ENCODE results near the gene CDC14A.
"Not testable (repeated sequence)": the region's sequence is repeated elsewhere in the genome, so short reads cannot be mapped to it uniquely, and the experiment has no call there.

Gene CDC14A

GRCh38 chr1:100352267-100353070 lies at the start of gene CDC14A:
Gene CDC14A (plus strand): TSS chr1:100352506. CDS start chr1:100352955, 449 bp downstream.
- peak; percentile 72 to 81 for DNase-seq

DNA sequence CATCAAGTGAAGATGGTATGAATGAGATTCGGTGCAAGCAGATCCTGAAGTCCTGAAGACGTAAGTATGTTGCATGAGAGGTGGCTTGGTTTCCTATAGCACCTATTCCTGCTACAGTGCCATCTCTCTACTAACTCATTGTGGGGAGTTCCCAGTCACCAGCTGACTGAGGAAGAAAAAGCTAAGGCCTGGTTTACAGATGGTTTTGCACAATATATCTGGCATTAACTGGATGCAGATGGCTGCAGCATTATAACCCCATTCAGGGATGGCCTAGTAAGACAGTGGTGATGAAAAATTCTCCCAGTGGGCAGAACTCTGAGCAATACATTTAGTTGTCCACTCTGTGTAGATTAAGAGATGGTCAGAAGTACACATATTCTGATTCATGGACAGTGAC lies 49.6 kb upstream of the CDC14A start:
- DNase-seq = no peak

- no peak for DNase-seq
These were observed 48.1 kb upstream of the CDC14A start for GRCh38 chr1:100304227-100304626.

DNA sequence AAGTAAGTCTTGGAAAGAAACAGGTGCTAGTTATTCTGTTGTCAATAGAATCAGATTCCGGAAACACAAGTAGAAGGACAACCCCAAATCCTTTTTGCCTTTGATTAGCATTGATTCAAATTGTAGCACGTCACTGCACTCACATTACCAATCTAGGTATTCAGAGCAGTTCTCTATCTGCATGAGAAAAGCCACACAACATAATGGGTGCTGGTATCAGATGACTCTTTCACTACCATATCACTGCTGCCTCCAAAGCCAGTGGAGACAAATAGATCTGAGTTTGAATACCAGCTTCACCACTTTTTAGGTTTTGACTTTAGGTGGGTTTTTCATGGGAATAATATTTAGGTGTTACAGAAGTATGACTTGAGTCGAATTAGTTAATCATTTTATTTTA lies 47.4 kb upstream of the CDC14A start:
- no peak for DNase-seq

DNA sequence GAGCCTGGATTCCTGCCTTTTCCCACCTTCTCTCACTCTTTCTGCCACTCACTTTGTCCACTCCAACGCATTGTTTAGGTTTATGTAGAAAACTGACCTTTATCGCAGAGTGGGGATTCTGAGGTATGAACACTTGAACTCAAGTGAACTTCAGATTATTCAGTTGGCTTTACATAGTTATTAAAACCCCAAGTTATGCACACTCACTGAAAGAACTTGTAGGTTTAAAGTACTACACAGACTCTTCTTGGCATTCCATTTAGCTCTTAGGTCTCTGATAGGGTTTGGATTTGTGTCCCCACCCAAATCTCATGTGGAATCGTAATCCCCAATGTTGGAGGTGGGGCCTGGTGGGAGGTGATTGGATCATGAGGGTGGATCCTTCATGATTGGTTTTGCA lies 46.4 kb upstream of the CDC14A start:
- no peak for DNase-seq

- no peak for DNase-seq
These were observed 45.5 kb upstream of the CDC14A start for GRCh38 chr1:100306735-100307313.

DNA sequence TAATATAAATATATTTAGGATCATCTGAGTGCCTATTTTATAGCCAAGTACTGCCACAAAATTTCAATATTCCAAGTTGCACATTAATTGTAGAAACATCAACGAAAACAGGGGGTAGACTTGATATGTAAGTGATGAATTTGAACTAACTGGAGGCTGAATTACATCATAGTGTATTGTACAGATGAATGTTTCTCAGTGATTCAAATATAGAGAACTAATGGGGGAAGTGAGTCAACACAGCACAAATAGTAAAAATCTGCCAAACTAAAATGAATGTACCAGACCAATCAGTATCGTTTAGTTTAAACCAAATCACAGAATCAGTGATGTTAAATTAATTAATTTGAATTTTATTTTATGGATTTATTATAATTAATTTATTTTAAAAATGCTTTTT lies 43.5 kb upstream of the CDC14A start:
- no peak for DNase-seq

DNA sequence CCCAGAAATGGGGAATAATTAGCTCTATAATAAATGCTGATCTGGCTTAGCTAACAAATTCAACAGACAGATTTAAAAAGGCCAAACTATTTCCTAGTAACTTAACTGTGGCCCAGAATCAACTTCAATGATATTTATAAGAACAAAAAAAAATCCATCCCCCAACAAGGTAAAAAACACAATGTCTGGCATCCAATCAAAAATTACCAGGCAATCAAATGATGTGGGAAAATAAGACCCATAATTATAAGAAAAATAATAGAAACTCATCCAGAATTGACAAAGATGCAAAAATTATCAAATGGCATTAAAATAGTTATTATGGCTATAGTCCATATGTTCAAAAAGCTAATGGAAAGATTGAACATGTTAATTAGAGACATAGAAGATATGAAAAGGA lies 42.4 kb upstream of the CDC14A start:
- DNase-seq = no peak

GRCh38 chr1:100313382-100313781 lies 38.9 kb upstream of the CDC14A start:
- no peak for DNase-seq

- DNase-seq = no peak
These were observed 35.7 kb upstream of the CDC14A start for GRCh38 chr1:100316622-100317021.

GRCh38 chr1:100320311-100321099 lies 31.8 kb upstream of the CDC14A start:
- no peak for DNase-seq

DNA sequence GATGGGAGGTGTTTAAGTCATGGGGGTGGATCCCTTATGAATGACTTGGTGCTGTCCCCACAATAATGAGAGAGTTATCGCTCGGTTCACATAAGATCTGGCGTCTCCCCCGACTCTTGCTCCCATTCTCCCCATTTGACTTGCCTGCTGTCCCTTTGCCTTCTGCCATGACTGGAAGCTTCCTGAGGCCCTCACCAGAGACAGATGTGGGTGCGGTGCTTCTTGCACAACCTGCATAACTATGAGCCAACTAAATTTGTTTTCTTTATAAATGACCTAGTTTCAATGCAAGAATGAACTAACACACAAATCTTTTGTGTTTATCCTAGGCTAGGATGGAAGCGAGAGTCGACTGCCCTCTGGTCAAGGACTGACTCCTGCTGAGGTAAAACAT lies 31.2 kb upstream of the CDC14A start:
- DNase-seq = no peak

DNA sequence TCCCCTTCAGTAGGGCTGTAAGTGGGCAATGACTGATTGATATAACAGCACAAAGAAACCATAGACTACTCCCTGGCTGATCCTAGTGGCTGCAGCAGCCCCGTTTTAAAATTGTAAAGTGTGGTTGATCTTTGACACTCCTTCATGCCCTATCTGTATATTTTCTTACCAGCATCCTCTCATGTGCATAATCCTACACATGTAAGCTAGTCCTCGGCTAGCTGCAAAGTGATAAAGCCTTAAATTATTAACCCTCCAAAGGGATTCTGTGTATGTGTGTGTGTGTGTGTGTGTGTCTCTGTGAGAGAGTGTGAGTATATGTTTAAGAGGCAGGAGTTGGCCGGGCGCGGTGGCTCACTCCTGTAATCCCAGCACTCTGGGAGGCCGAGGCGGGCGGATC lies 30.8 kb upstream of the CDC14A start:
- DNase-seq = no peak

DNA sequence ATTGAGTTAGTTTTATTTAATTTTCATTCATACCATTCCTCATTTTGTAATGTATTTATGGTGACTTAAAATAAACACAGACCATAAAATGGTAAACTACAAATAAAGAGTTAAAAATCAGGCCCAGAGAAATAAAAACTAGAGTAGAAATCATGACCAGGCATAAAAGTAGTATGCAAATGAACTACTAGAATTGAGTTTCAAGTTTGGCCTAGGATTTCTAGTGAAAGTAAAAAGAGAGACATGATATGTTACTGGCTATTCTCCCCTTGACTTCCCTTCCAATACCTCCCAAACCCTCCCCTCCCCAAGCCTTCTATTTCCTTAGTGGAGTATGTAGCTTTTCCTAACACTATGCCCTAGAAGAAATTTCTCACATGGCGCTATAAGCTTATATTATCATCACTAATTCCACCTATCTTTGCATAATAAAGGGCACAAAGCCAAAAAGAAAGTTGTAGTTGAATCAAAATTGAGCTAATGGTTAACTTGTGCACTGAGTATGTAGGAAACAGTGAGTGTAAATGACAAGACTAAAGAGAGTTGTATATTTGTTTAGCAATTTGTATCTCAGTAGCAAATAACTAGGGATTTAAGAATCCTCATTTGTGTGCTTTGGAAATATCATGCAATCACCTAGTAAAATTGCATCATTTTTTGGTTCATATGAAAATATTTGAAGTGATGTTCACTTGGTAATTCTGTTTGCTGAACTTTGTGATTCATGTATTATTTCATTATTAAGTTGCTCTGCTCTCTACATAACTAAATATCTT lies 29.7 kb upstream of the CDC14A start:
- no peak for DNase-seq

DNA sequence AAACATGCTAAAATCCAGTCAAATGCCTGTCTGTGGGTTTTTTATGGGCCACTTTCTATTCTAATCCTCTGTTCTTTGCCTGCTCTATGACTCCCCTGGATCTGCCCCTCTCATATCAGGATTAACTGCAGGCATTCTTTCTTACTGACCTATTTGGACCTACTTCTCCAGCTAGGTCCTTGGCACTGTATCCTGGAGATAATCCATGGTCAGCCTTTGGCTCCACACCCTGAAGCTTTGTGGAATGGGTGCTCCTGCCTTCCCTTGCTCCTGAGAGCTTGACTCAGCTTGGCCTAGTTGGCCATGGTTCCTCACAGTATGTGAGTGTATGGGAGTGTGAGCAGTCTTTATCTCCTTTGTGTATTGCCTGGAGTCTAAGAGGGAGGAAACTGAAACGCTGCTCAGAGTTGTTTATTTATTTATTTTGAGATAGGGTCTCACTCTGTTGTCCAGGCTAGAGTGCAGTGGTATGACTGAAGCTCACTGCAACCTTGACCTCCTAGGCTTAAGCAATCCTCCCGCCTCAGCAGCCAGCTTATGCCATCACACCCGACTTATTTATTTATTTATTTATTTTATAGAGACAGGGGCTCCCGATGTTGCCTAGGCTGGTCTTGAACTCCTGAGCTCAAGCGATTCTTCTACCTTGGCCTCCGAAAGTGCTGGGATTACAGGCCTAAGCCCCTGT lies 28.7 kb upstream of the CDC14A start:
- no peak for DNase-seq

- DNase-seq = no peak
These were observed 26.6 kb upstream of the CDC14A start for GRCh38 chr1:100325415-100326324.

DNA sequence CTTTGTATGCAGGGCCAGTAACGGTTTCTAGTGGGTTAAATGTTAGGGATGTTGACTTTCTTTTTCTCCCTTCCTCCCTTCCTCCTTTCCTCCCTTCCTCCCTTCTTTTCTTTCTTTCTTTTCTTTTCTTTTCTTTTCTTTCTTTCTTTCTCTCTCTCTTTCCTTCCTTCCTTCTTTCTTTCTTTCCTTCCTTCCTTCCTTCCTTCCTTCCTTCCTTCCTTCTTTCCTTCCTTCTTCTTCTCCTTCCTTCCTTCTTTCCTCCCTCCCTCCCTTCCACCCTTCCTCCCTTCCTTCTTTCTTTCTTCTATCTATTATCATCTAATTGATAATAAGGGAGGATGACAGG lies 26.0 kb upstream of the CDC14A start:
- DNase-seq = not testable (repeated sequence)

- DNase-seq = no peak
These were observed 24.2 kb upstream of the CDC14A start for GRCh38 chr1:100328133-100328532.

- DNase-seq = not testable (repeated sequence)
These were observed 21.2 kb upstream of the CDC14A start for GRCh38 chr1:100331146-100331545.

DNA sequence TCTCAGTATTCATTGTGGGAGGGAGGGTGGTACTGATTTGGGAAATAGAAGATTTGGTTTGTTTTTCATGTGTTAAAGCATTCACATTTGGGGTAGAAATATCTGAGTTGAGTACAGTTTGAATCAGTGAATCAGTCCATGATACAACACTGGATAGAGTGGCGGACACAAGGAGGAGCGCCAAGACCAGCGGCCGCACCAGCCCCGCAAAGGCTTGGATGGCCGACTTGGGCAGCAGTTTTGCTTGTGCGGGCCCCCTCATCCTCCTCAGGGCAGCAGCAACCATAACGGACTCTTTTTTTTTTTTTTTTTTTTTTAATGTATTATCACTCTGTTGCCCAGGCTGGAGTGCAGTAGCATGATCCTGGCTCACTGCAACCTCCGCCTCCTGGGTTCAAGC lies 20.0 kb upstream of the CDC14A start:
- DNase-seq = no peak

DNA sequence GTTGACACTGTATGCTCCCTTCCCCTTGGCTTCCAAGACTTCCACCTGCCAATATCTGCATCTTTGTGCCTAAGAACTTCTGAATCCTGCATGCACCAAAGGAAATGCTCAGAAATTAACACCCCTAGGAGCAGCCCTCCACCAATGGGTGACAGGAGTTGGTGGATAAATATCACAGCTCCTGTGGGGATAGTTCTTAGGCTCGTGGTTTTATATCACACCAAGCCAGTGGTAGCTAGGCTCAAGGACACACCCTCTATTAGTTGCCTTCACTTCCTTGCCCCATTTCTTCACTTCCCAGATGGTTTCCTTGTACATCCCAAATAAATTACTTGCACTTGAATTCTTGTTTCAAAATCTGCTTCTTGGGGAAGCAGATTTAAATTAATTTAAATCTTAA lies 16.9 kb upstream of the CDC14A start:
- DNase-seq = no peak

Data from stimulated activated CD4-positive, alpha-beta T cell treated with anti-CD3 and anti-CD28 coated beads, Interleukin-4, amount 100 ng/mL, for 4 hours (primary cell).